Measurements from ENCODE around the gene KNL1. TPM values are rescaled to one million over a fixed set of nuclear protein-coding genes. Genes with fewer than 3 reads are reported as not detected.

The KNL1 gene
- total RNA-seq, 1 donor from 2014 or later: 6.0 TPM

- Mint-ChIP-seq H3K27ac (ENCODE audit: unreplicated experiment) (peak within 1 kb of the TSS; percentile 96), H3K27me3 (ENCODE audit: low read depth) (no peaks in the 10 kb centered on the region), H3K9me3 (ENCODE audit: low read depth) (no peaks in the 10 kb centered on the region), H3K36me3 (ENCODE audit: low read depth) (peaks cover 2% of the 10 kb centered on the region), H3K4me3 (ENCODE audit: unreplicated experiment) (peak within 1 kb of the TSS; percentile 97), H3K4me1 (ENCODE audit: low read depth) (peaks cover 13% of the 10 kb centered on the region)
- TF ChIP-seq CTCF (IDR thresholded peaks at IDR 0.05): peak; percentile 16
- DNase-seq (ENCODE audit: low spot score): peak; percentile 98
These were observed 100.8 kb downstream of the KNL1 start, which contains the start of gene RAD51 for GRCh38 chr15:40694688-40695468. Gene RAD51, plus strand, starts transcription at chr15:40695174. Its CDS starts 3,585 bp downstream, at chr15:40698759.

GRCh38 chr15:40695469-40695890 is 101.4 kb downstream of the KNL1 start:
- Mint-ChIP-seq H3K36me3 (ENCODE audit: low read depth) (peaks cover 2% of the 10 kb centered on the region), H3K4me3 (ENCODE audit: unreplicated experiment) (peak overlapping the region; percentile 97), H3K27me3 (ENCODE audit: low read depth) (no peaks in the 10 kb centered on the region), H3K9me3 (ENCODE audit: low read depth) (no peaks in the 10 kb centered on the region), H3K4me1 (ENCODE audit: low read depth) (peaks cover 13% of the 10 kb centered on the region), H3K27ac (ENCODE audit: unreplicated experiment) (peak overlapping the region; percentile 96)
- TF ChIP-seq CTCF (IDR thresholded peaks at IDR 0.05): peak; percentile 8
- no peak for DNase-seq (ENCODE audit: low spot score)

GRCh38 chr15:40696228-40696627 is 102.2 kb downstream of the KNL1 start:
- Mint-ChIP-seq H3K36me3 (ENCODE audit: low read depth) (peaks cover 2% of the 10 kb centered on the region), H3K27me3 (ENCODE audit: low read depth) (no peaks in the 10 kb centered on the region), H3K9me3 (ENCODE audit: low read depth) (no peaks in the 10 kb centered on the region), H3K27ac (ENCODE audit: unreplicated experiment) (peak overlapping the region; percentile 96), H3K4me3 (ENCODE audit: unreplicated experiment) (peak overlapping the region; percentile 97), H3K4me1 (ENCODE audit: low read depth) (peaks cover 13% of the 10 kb centered on the region)
- no peak for TF ChIP-seq CTCF (IDR thresholded peaks at IDR 0.05)
- no peak for DNase-seq (ENCODE audit: low spot score)

- H3K27me3 Mint-ChIP-seq (ENCODE audit: low read depth): no peaks in the 10 kb centered on the region
- no peak overlapping the region for H3K4me3 Mint-ChIP-seq (ENCODE audit: unreplicated experiment)
- no peak for DNase-seq (ENCODE audit: low spot score)
- H3K4me1 Mint-ChIP-seq (ENCODE audit: low read depth): peaks cover 13% of the 10 kb centered on the region
- no peak overlapping the region for H3K27ac Mint-ChIP-seq (ENCODE audit: unreplicated experiment)
- H3K9me3 Mint-ChIP-seq (ENCODE audit: low read depth): no peaks in the 10 kb centered on the region
- H3K36me3 Mint-ChIP-seq (ENCODE audit: low read depth): peaks cover 2% of the 10 kb centered on the region
- no peak for TF ChIP-seq CTCF (IDR thresholded peaks at IDR 0.05)
These were observed 103.9 kb downstream of the KNL1 start for GRCh38 chr15:40697916-40698315.

- Mint-ChIP-seq H3K27me3 (ENCODE audit: low read depth) (no peaks in the 10 kb centered on the region), H3K27ac (ENCODE audit: unreplicated experiment) (no peak overlapping the region), H3K4me1 (ENCODE audit: low read depth) (no peaks in the 10 kb centered on the region), H3K4me3 (ENCODE audit: unreplicated experiment) (no peak overlapping the region), H3K36me3 (ENCODE audit: low read depth) (peaks cover 4% of the 10 kb centered on the region), H3K9me3 (ENCODE audit: low read depth) (no peaks in the 10 kb centered on the region)
- TF ChIP-seq CTCF (IDR thresholded peaks at IDR 0.05): peak; percentile 65
- DNase-seq (ENCODE audit: low spot score): no peak
These were observed 108.0 kb downstream of the KNL1 start for GRCh38 chr15:40702077-40702476.
